Neural cell (in vitro differentiated cells): Measurements from ENCODE around the gene SRSF5.

Experiments
- CTCF ChIP-seq: fragments of 450-650 bp; IDR thresholded peaks from 2 replicates; pipeline ENCODE4 v1.5.1; 2014; ENCODE audit warnings: antibody characterized with exemption, mild to moderate bottlenecking, moderate library complexity; ENCODE audit not compliant: poor library complexity, severe bottlenecking
- EP300 ChIP-seq: fragments of 450-650 bp; conservative IDR thresholded peaks from 2 replicates; pipeline ENCODE4 v1.6.1; 2014; ENCODE audit warnings: antibody characterized with exemption, mild to moderate bottlenecking, moderate library complexity; ENCODE audit not compliant: poor library complexity, severe bottlenecking
- EZH2 ChIP-seq: fragments of 200-600, 300-800 bp; shearing (Covaris generic), sonication (generic); IDR thresholded peaks from 2 replicates; pipeline ENCODE4 v1.6.1; 2014; ENCODE audit warnings: antibody characterized with exemption, low read length, borderline replicate concordance, mild to moderate bottlenecking; ENCODE audit not compliant: insufficient read depth, poor library complexity, severe bottlenecking
- MXI1 ChIP-seq: fragments of 450-650 bp; conservative IDR thresholded peaks from 2 replicates; pipeline ENCODE4 v1.6.1; 2014; ENCODE audit warnings: antibody characterized with exemption, mild to moderate bottlenecking; ENCODE audit not compliant: poor library complexity, severe bottlenecking
- POLR2AphosphoS5 ChIP-seq: IDR thresholded peaks from 2 replicates; pipeline ENCODE4 v1.6.1; 2012
- RAD21 ChIP-seq: fragments of 450-650 bp; conservative IDR thresholded peaks from 2 replicates; pipeline ENCODE4 v1.6.1; 2014; ENCODE audit warnings: antibody characterized with exemption, mild to moderate bottlenecking, moderate library complexity
- SMC3 ChIP-seq: fragments of 450-650 bp; conservative IDR thresholded peaks from 2 replicates; pipeline ENCODE4 v1.6.1; 2014; ENCODE audit warnings: antibody characterized with exemption, mild to moderate bottlenecking, moderate library complexity; ENCODE audit not compliant: poor library complexity
- TAF1 ChIP-seq: IDR thresholded peaks from 2 replicates; pipeline ENCODE4 v1.6.1; 2012; ENCODE audit warnings: low read depth
- TF ChIP-seq, protein P1 (sequence below): IDR thresholded peaks from 2 replicates; pipeline ENCODE4 v1.6.1; 2012; ENCODE audit warnings: borderline replicate concordance

DNA sequence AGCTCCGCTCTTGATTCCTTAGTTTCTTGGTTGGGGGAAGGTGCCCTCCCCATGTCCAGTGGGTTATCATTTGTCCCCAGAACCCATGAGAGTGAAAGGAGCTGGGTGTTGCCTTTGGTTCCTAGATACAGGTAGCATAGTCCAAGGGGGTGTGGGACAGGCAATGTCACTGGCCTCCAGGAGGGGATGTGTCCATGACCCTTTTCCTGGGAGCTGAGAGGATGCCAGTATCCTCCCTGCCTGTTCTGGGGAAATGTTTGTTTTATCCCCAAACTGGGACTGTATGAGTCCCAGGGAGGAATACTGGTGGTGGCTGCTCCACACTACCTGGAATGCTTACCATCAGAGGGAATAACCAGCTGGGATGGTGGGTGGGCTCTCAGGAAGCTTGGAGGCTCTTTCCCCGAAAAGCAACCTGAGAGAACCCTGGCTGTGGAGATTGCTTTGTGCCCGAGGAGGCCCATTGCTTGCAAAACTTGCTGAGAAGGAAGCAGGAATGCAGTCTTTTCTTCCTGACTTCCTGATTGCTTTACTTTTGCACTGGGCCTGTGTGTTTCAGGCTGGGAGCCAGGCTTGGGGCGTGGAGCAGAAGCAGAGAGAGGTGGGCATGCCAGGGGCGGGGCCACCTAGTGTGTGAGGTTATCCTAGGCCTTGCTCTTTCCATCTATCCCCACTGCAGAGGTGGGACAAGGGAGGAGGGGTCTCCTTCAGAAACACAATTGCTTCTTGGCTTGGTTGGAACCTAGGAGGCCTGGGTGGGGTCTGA, 30.8 kb downstream of the SRSF5 start:
- TF ChIP-seq CTCF (no peak), EZH2 (no peak), EP300 (no peak), POLR2AphosphoS5 (no peak), MXI1 (no peak), TAF1 (no peak), SMC3 (no peak), RAD21 (no peak)
- TF ChIP-seq, protein P1, sequence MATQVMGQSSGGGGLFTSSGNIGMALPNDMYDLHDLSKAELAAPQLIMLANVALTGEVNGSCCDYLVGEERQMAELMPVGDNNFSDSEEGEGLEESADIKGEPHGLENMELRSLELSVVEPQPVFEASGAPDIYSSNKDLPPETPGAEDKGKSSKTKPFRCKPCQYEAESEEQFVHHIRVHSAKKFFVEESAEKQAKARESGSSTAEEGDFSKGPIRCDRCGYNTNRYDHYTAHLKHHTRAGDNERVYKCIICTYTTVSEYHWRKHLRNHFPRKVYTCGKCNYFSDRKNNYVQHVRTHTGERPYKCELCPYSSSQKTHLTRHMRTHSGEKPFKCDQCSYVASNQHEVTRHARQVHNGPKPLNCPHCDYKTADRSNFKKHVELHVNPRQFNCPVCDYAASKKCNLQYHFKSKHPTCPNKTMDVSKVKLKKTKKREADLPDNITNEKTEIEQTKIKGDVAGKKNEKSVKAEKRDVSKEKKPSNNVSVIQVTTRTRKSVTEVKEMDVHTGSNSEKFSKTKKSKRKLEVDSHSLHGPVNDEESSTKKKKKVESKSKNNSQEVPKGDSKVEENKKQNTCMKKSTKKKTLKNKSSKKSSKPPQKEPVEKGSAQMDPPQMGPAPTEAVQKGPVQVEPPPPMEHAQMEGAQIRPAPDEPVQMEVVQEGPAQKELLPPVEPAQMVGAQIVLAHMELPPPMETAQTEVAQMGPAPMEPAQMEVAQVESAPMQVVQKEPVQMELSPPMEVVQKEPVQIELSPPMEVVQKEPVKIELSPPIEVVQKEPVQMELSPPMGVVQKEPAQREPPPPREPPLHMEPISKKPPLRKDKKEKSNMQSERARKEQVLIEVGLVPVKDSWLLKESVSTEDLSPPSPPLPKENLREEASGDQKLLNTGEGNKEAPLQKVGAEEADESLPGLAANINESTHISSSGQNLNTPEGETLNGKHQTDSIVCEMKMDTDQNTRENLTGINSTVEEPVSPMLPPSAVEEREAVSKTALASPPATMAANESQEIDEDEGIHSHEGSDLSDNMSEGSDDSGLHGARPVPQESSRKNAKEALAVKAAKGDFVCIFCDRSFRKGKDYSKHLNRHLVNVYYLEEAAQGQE: no peak
